HG03469 (cell line): ENCODE results near the gene TMEM140.

ENCODE experiments used
- ATAC-seq: cut with Tn5 transposase; IDR thresholded peaks from one replicate; pipeline ENCODE4 v1.9.1; 2021; ENCODE audit warnings: mild to moderate bottlenecking, moderate library complexity, moderate number of reproducible peaks; ENCODE audit not compliant: unreplicated experiment

The TMEM140 gene

DNA sequence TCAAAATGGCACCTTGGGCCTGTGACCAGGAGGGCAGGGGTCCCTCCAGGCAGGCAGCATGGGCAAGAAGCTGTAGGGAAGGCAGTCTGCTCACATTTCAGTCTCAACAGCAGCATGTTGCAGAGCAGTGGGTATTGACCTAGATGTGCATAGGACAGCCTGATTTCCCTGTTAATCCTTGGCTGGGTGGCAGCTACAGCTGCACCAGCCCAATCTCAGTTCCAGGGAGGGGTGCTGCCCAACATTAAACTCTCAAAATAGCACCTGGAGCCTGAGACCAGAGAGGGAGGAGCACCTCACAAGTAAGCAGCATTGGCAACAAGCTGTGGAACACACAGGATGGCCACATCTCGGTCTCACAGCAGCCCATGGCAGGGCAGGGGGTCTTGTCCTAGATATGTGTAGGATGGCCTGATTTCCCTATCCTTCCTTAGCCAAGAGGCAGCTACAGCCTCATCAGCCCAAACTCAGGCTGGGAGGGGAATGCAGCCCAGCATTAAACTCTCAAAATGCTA is 10.3 kb downstream of the TMEM140 start:
- no peak for ATAC-seq

DNA sequence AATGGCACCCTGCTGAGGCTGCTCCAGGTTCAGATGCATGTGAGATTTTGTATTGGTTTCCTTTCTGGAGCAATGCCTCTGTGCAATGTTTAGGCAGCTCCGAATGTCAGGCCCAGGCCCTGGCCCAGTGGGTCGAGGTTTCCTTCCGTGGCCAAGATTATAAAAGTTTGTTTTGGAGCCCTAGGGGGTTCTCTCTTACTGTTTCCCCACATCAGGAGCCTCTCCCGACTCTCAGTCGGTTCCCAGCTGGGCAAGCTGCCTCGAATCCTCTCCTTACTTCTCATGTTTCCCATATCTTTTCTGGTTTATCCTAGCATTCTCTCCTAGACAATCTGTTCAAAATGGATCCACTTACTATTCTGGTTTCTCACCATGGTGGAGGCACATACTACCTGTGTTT is 11.0 kb downstream of the TMEM140 start:
- no peak for ATAC-seq

GRCh38 chr7:135159359-135160085 is 11.7 kb downstream of the TMEM140 start:
- no peak for ATAC-seq

DNA sequence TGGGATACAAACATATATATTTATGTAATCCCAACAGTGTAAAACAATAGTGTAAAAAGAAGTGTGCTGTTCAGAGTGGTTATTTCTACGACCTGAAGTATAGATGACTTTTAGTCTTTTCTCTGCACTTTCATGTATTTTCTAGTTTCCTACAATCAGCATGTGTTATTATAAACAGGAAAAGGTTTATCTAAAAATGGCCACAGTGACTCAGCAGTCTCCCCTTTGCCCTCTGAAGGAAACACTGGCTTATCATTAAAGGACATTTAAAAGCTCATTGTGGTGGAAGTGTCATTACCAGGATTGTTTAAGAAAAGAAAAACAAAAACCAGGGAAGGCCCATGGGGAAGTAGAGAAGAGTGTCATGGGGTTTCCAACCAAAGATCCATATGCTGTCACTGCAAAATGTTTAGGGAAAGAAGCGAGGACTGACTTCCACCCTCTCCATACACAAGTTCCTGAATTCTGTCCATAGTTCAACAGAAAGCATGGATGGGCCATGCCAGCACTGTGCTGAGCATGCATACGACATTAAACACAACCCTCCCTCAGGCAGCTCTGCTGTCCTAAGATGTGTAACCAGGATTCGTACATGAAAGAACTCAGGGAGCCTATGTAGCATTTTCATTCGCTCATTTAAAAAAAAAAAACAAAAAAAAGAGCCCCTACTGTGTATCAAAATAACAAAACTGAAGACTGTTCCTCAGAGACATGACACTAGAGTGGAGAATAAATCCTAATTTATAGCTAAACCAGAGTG is 12.4 kb downstream of the TMEM140 start:
- ATAC-seq: no peak

GRCh38 chr7:135160858-135161653 is 13.2 kb downstream of the TMEM140 start:
- no peak for ATAC-seq

GRCh38 chr7:135161669-135162068 is 13.8 kb downstream of the TMEM140 start:
- ATAC-seq: no peak

DNA sequence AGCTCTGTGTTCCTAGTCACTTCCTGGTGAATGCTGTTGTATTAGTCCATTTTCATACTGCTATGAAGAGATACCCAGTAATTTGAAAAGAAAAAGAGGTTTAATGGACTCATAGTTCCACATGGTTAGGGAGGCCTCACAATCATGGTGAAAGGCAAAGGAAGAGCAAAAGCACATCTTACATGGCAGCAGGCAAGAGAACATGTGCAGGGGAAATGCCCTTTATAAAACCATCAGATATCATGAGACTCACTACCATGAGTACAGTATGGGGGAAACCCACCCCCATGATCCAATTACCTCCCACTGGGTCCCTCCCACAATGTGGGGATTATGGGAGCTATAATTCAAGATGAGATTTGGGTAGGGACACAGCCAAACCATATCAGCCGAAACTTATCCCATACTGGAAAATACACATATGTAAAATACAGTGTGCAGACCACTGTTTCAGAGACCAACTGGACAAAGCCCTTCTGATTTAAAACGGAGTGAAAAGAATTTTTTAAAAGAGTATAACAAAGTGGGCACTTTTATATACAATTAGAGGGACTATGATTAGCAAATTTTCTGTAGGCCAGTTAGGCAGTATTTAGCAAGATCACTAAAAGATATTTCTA is 14.6 kb downstream of the TMEM140 start:
- no peak for ATAC-seq

DNA sequence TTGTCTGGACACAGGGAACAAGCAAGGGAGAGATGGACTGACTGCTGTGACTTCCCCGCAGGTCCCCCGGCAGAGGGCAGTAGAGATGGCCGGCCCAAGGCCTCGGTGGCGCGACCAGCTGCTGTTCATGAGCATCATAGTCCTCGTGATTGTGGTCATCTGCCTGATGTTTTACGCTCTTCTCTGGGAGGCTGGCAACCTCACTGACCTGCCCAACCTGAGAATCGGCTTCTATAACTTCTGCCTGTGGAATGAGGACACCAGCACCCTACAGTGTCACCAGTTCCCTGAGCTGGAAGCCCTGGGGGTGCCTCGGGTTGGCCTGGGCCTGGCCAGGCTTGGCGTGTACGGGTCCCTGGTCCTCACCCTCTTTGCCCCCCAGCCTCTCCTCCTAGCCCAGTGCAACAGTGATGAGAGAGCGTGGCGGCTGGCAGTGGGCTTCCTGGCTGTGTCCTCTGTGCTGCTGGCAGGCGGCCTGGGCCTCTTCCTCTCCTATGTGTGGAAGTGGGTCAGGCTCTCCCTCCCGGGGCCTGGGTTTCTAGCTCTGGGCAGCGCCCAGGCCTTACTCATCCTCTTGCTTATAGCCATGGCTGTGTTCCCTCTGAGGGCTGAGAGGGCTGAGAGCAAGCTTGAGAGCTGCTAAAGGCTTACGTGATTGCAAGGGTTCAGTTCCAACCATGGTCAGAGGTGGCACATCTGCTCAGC is 16.6 kb downstream of the TMEM140 start:
- ATAC-seq: no peak

DNA sequence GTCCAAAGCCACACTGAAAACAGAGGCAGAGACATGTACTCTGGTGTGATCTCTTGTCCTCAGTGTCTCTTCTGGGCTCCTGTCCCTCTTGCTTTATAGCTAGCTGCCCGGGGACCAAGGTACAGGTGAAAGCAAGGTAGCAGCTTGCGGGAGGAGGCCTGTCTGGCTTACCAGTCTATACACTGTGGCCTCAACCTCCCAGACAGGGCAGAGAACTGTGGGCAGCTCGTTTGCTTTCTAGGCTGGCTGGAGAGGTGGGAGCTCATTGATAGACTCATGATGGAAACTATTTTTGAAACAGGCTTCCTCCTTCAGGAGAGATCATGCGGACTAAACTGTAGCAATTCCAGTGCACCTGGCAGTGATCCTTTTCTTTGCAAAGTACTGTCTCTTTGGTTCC is 18.0 kb downstream of the TMEM140 start:
- no peak for ATAC-seq

GRCh38 chr7:135166338-135166990 is 18.6 kb downstream of the TMEM140 start:
- no peak for ATAC-seq

DNA sequence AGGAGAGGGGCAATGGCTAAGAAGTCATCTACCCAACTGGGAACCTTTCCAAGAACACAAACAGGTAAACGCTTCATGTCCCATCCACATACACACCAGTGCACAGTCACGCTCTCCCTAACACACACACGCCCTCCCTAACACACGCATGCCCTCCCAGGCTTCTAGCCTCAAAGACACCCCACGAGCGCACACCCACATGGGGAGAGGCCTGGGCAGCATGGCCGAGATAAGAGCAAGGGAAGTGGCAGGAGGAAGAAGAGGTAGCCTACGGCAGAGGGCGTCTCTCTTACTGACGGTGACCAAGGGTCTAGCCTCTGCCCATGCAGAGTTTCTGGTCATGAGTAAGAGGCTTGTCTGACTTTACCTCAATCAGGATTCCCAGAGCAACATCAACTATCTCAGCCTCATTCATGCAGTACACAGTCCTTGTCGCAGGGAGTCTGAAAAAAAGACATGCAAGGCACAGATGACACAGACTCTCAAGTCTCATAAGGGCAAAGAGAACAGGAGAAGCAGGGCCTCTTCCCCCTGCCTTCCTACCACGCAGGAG is 19.6 kb downstream of the TMEM140 start:
- ATAC-seq: no peak

- ATAC-seq: no peak
Measured at GRCh38 chr7:135168001-135168400, 20.1 kb downstream of the TMEM140 start.

GRCh38 chr7:135168489-135169140 is 20.7 kb downstream of the TMEM140 start:
- no peak for ATAC-seq

DNA sequence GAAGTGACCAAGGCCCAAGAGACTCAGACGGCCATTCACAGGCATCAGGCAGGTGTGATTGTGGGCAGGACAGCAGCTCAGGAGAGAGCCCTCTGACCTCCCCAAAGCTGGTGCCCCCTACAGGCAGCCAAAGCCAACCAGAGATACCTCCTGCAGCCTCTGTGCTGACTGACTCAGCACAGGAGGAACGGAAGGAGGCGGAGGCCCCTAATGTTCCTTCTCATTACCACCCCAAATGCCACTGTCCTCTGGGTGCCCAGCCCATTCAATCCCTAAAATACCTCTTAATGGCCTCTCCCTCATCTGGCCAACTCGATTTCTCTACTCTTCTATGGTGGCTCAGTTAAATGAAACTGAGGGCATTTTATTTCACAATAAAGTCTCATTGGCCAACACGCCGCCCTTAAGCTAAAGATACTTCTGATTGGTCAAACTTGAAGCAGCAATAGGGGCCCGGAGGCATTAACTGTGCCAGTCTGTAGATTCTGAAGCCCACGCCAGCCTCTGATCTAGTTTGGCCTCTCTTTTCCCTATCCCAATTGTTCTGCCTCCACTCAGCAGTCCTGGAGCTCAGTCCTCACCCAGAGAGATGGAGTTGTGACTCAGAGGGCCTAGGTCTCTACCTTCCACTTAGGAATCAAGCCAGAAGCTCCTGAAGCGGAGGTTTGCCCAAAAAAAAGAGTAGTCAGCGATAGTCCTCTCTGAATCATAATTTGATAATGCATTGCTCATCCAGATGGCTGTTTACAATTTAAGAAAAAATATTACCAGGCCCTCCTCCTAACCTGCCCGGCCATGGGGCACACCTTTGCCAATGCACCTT is 21.5 kb downstream of the TMEM140 start:
- peak; percentile 46 for ATAC-seq

- no peak for ATAC-seq
Measured at GRCh38 chr7:135169964-135170273, 22.0 kb downstream of the TMEM140 start.

DNA sequence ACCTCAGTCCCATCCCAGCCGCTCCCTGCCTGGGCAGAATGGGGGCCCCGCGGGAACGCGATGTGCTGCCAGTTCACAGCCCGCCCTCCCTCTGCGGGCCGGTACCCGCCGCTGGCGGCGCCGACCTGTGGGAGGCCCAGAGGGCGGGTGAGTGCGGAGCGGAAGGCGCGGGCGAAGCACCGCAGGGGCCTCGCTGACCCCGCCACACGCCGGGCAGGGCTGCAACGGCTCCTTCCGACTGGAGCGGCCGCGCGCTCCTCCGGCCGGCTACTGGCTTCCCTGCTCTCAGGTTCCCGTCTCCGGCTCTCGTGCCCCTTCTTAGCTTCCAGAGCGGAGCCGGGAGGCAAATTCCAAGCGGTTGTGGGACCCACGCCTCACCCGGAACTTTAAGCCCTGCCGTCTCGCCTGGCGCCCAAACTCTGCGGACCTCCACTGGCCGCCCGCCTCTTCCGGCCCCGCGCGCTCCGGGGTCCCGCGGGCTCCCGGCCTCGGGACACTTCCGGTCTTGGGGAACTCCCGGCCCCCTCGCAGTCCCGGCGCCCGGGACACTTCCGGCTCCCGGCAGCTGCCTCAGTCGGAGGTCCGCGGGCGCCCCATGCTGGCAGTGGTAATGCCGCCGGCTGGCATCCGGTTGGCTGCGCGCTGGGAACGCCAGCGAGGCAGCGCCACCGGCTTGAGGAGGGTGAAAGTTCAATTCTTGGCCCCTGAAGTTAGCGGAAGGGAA is 22.6 kb downstream of the TMEM140 start, which contains the start of gene CYREN:
Gene CYREN (minus strand): TSS at position 434 of the 724 bp plus-strand sequence. CDS start 1,785 bp downstream, outside the sequence.
- ATAC-seq: peak; percentile 56

DNA sequence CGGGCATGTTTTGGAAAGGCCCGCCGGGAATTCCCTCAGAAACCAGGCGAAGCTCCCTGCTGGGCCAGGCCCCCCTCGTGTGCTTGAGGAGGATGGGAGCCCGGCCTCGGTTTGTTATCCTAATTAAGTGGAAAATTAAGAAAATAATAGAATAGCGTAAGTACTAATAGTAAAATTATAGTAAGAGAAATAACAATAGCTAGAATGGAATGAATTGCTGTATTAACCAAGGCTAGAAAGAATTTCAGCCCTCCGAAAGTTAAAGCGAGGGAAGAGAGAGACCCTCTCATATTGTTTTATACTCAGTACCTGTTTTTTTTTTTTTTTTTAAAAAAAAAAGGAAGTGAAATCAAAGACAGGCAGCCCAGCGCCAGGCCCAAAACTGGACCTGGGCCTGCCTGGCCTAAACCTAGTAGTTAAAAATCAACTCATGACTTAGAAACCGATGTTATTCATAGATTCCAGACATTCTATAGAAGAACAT is 23.2 kb downstream of the TMEM140 start:
- ATAC-seq: peak; percentile 7
